TTC549 (cell line): ENCODE measurements around the gene CFAP90.

ENCODE experiments used
- FAIRE-seq: peaks from 2 replicates; lab custom pipeline; 2012; peaks lifted over from hg19 to GRCh38; lab: Jason Lieb, UNC

The CFAP90 gene

GRCh38 chr5:7850395-7851239 lies at the start of gene CFAP90:
Gene CFAP90 (minus strand): TSS chr5:7851133. CDS start chr5:7851021, 112 bp downstream.
- no peak for FAIRE-seq

GRCh38 chr5:7897014-7897600 lies 46.2 kb upstream of the CFAP90 start:
- no peak for FAIRE-seq

- FAIRE-seq: no peak
Measured at GRCh38 chr5:7894860-7895259, 43.9 kb upstream of the CFAP90 start.

- no peak for FAIRE-seq
Measured at GRCh38 chr5:7894439-7894838, 43.5 kb upstream of the CFAP90 start.

- no peak for FAIRE-seq
Measured at GRCh38 chr5:7888901-7889300, 38.0 kb upstream of the CFAP90 start.

GRCh38 chr5:7886849-7887475 lies 36.0 kb upstream of the CFAP90 start:
- no peak for FAIRE-seq

- no peak for FAIRE-seq
Measured at GRCh38 chr5:7884491-7885267, 33.7 kb upstream of the CFAP90 start.

- no peak for FAIRE-seq
Measured at GRCh38 chr5:7882926-7883325, 32.0 kb upstream of the CFAP90 start.

GRCh38 chr5:7881816-7882215 lies 30.9 kb upstream of the CFAP90 start:
- FAIRE-seq: no peak

- no peak for FAIRE-seq
Measured at GRCh38 chr5:7881091-7881490, 30.2 kb upstream of the CFAP90 start.

GRCh38 chr5:7878381-7878873 lies 27.5 kb upstream of the CFAP90 start:
- FAIRE-seq: no peak

GRCh38 chr5:7877851-7878250 lies 26.9 kb upstream of the CFAP90 start:
- no peak for FAIRE-seq

- no peak for FAIRE-seq
Measured at GRCh38 chr5:7876867-7877266, 25.9 kb upstream of the CFAP90 start.

- FAIRE-seq: no peak
Measured at GRCh38 chr5:7875151-7875550, 24.2 kb upstream of the CFAP90 start.

GRCh38 chr5:7874639-7875038 lies 23.7 kb upstream of the CFAP90 start:
- FAIRE-seq: no peak

GRCh38 chr5:7873216-7873615 lies 22.3 kb upstream of the CFAP90 start:
- FAIRE-seq: no peak

- FAIRE-seq: no peak
Measured at GRCh38 chr5:7872517-7873130, 21.7 kb upstream of the CFAP90 start.

- no peak for FAIRE-seq
Measured at GRCh38 chr5:7871653-7872052, 20.7 kb upstream of the CFAP90 start.

- FAIRE-seq: no peak
Measured at GRCh38 chr5:7869474-7870136, 18.7 kb upstream of the CFAP90 start.

GRCh38 chr5:7868773-7869473 lies 18.0 kb upstream of the CFAP90 start, which contains the start of the genes FASTKD3 and MTRR:
Gene FASTKD3 (minus strand): TSS chr5:7869031. CDS start chr5:7868083, 948 bp downstream.
Gene MTRR (plus strand): TSS chr5:7869148. CDS start chr5:7870795, 1,647 bp downstream.
- peak; percentile 5 for FAIRE-seq

- FAIRE-seq: no peak
Measured at GRCh38 chr5:7868427-7868772, 17.5 kb upstream of the CFAP90 start.
